Endodermal cell (in vitro differentiated cells): Measurements from ENCODE around the gene APOBEC3H. TPM values are rescaled to one million over a fixed set of nuclear protein-coding genes. Genes with fewer than 3 reads are reported as not detected.

Experiments used
- DNase-seq: peaks from one replicate; pipeline ENCODE4 v3.0.0-alpha.2; 2017
- H3K27ac ChIP-seq: 2 replicates; pipeline ENCODE4 v1.5.1; 2013; ENCODE audit warnings: mild to moderate bottlenecking, low read depth, low read length, moderate library complexity
- H3K27me3 ChIP-seq: 2 replicates; pipeline ENCODE4 v1.6.1; 2013; ENCODE audit warnings: mild to moderate bottlenecking, low read length, moderate library complexity; ENCODE audit not compliant: insufficient read depth, control insufficient read depth, poor library complexity, severe bottlenecking
- H3K36me3 ChIP-seq: 2 replicates; pipeline ENCODE4 v1.7.0; 2013; ENCODE audit warnings: mild to moderate bottlenecking, low read length, moderate library complexity; ENCODE audit not compliant: control insufficient read depth, insufficient read depth
- H3K4me1 ChIP-seq: one replicate; pipeline ENCODE4 v1.7.0; 2013; ENCODE audit warnings: low read length; ENCODE audit not compliant: control insufficient read depth, insufficient read depth
- H3K4me3 ChIP-seq: 2 replicates; pipeline ENCODE4 v1.5.1; 2013; ENCODE audit warnings: mild to moderate bottlenecking, low read length, moderate library complexity
- H3K9ac ChIP-seq: 2 replicates; pipeline ENCODE4 v1.6.1; 2013; ENCODE audit warnings: mild to moderate bottlenecking, low read length, moderate library complexity; ENCODE audit not compliant: poor library complexity, severe bottlenecking; ENCODE audit errors: extremely low read depth
- H3K9me3 ChIP-seq: 2 replicates; pipeline ENCODE4 v1.6.1; 2013; ENCODE audit warnings: mild to moderate bottlenecking, low read length, moderate library complexity; ENCODE audit not compliant: control insufficient read depth
- H3K27ac Mint-ChIP-seq: 2 replicates; pipeline ENCODE4 v1.8.0; 2020; ENCODE audit warnings: mixed read lengths
- H3K27me3 Mint-ChIP-seq: 2 replicates; pipeline ENCODE4 v1.8.0; 2021; ENCODE audit warnings: mild to moderate bottlenecking, mixed read lengths; ENCODE audit not compliant: insufficient read depth
- H3K36me3 Mint-ChIP-seq: 2 replicates; pipeline ENCODE4 v1.8.0; 2020; ENCODE audit warnings: low read depth, mixed read lengths
- H3K4me1 Mint-ChIP-seq: 2 replicates; pipeline ENCODE4 v1.8.0; 2020; ENCODE audit warnings: mixed read lengths
- H3K4me3 Mint-ChIP-seq: 2 replicates; pipeline ENCODE4 v1.8.0; 2020; ENCODE audit warnings: mild to moderate bottlenecking, moderate library complexity, mixed read lengths
- H3K9me3 Mint-ChIP-seq: 2 replicates; pipeline ENCODE4 v1.8.0; 2020; ENCODE audit warnings: mild to moderate bottlenecking, mixed read lengths
- CTCF ChIP-seq: fragments of 200-600 bp; sonication (generic); conservative IDR thresholded peaks from 2 replicates; pipeline ENCODE4 v1.5.0; 2021; ENCODE audit warnings: antibody characterized with exemption, mild to moderate bottlenecking
- WGBS, 2 experiments: methylation state at CpG; one replicate each; pipeline versions ENCODE4 v1.1.5 to v1.1.7; 2013; ENCODE audit warnings: missing lambda C conversion rate in 2 of 2, mixed read lengths in 1 of 2; ENCODE audit not compliant: insufficient coverage in 1 of 2, insufficient read length in 1 of 2; 5-methylcytosine and 5-hydroxymethylcytosine counted together
- total RNA-seq, 2 donors: library from RNA; stranded (reverse); fragmentation: NEBNext Ultra II Directional in 1 of 2; extraction: Animal tissue kit (Norgen Biotek cat#: 25700) in 1 of 2; gene quantifications; 2 replicates in 1 of 2; 3 replicates in 1 of 2; pipeline ENCODE4 v1.2.1, GENCODE V29; 2021

APOBEC3H gene
- total RNA-seq, 2 donors from 2014 or later = not detected

- no peak overlapping the region for H3K4me3 ChIP-seq
- no peaks in the 10 kb centered on the region for H3K36me3 ChIP-seq
- no peaks in the 10 kb centered on the region for H3K36me3 Mint-ChIP-seq
- H3K4me3 Mint-ChIP-seq = no peak overlapping the region
- H3K9me3 Mint-ChIP-seq = peaks cover 2% of the 10 kb centered on the region
- TF ChIP-seq CTCF = no peak
- peaks cover 5% of the 10 kb centered on the region for H3K27me3 Mint-ChIP-seq
- H3K27ac Mint-ChIP-seq = no peak overlapping the region
- H3K27ac ChIP-seq = no peak overlapping the region
- H3K9ac ChIP-seq = no peak overlapping the region
- H3K4me1 Mint-ChIP-seq = peaks cover 17% of the 10 kb centered on the region
- no peaks in the 10 kb centered on the region for H3K9me3 ChIP-seq
- 89 to 91% methylated on average over 8 of the region's 8 CpGs for WGBS, 2 experiments
- DNase-seq = peak; percentile 37
- H3K4me1 ChIP-seq = peaks cover 9% of the 10 kb centered on the region
- H3K27me3 ChIP-seq = no peaks in the 10 kb centered on the region
Observed at GRCh38 chr22:39130152-39130704, 33.2 kb downstream of the APOBEC3H start.

- Mint-ChIP-seq H3K36me3 (no peaks in the 10 kb centered on the region), H3K9me3 (peaks cover 2% of the 10 kb centered on the region), H3K27me3 (peaks cover 2% of the 10 kb centered on the region), H3K4me1 (peaks cover 20% of the 10 kb centered on the region), H3K27ac (no peak overlapping the region), H3K4me3 (no peak overlapping the region)
- Histone ChIP-seq H3K27me3 (no peaks in the 10 kb centered on the region), H3K27ac (peak overlapping the region; percentile 76), H3K4me3 (no peak overlapping the region), H3K4me1 (peaks cover 9% of the 10 kb centered on the region), H3K9me3 (no peaks in the 10 kb centered on the region), H3K9ac (no peak overlapping the region), H3K36me3 (no peaks in the 10 kb centered on the region)
- TF ChIP-seq CTCF = no peak
- WGBS, 2 experiments = 68 to 71% methylated on average over 12 to 24 of the region's 24 CpGs
- DNase-seq = peak; percentile 59
Observed at GRCh38 chr22:39130892-39131855, 34.1 kb downstream of the APOBEC3H start.

GRCh38 chr22:39132281-39132680 lies 35.2 kb downstream of the APOBEC3H start:
- TF ChIP-seq CTCF = no peak
- Histone ChIP-seq H3K27me3 (no peaks in the 10 kb centered on the region), H3K4me3 (no peak overlapping the region), H3K9ac (no peak overlapping the region), H3K27ac (no peak overlapping the region), H3K9me3 (no peaks in the 10 kb centered on the region), H3K36me3 (no peaks in the 10 kb centered on the region), H3K4me1 (peaks cover 9% of the 10 kb centered on the region)
- Mint-ChIP-seq H3K36me3 (no peaks in the 10 kb centered on the region), H3K27me3 (peaks cover 2% of the 10 kb centered on the region), H3K27ac (no peak overlapping the region), H3K9me3 (peaks cover 2% of the 10 kb centered on the region), H3K4me1 (peaks cover 23% of the 10 kb centered on the region), H3K4me3 (no peak overlapping the region)
- peak; percentile 39 for DNase-seq
- 88 to 94% methylated on average over 2 to 6 of the region's 6 CpGs for WGBS, 2 experiments
